DND-41 (cell line): ENCODE measurements around the gene DDX52.

Experiments
- ATAC-seq: fragments of 200-7000 bp; cut with Tn5 transposase; 3 replicates; pipeline ENCODE4 v1.9.1; 2021; ENCODE audit warnings: low read depth; ENCODE audit not compliant: insufficient read depth
- DNase-seq: peaks from one replicate; pipeline ENCODE4 v3.0.0-alpha.2; 2020
- H2AFZ ChIP-seq: 2 replicates; pipeline ENCODE4 v1.6.0; 2012; ENCODE audit warnings: low read depth, low read length
- H3K27ac ChIP-seq: 2 replicates; pipeline ENCODE4 v1.5.1; 2012; ENCODE audit warnings: low read length, inconsistent platforms
- H3K27me3 ChIP-seq: fragments of 200-600 bp; sonication (generic); 2 replicates; pipeline ENCODE4 v1.6.0; 2012; ENCODE audit warnings: low read length, mild to moderate bottlenecking, inconsistent platforms; ENCODE audit not compliant: insufficient read depth, poor library complexity
- H3K36me3 ChIP-seq: 2 replicates; pipeline ENCODE4 v1.5.1; 2012; ENCODE audit warnings: low read length, inconsistent platforms; ENCODE audit not compliant: insufficient read depth
- H3K4me1 ChIP-seq: 2 replicates; pipeline ENCODE4 v1.5.1; 2012; ENCODE audit warnings: mild to moderate bottlenecking, low read length; ENCODE audit not compliant: insufficient read depth
- H3K4me2 ChIP-seq: 2 replicates; pipeline ENCODE4 v1.6.0; 2012; ENCODE audit warnings: mild to moderate bottlenecking, moderate library complexity, low read length, inconsistent platforms; ENCODE audit not compliant: insufficient read depth
- H3K4me3 ChIP-seq, 2 experiments: fragments of 200-600 bp in 1 of 2; shearing (Covaris generic) in 1 of 2; 2 replicates each; pipeline ENCODE4 v1.5.1; 2012 to 2016; ENCODE audit warnings: inconsistent platforms in 2 of 2, low read length in 2 of 2, mild to moderate bottlenecking in 2 of 2, low read depth in 1 of 2, moderate library complexity in 1 of 2
- H3K79me2 ChIP-seq: 2 replicates; pipeline ENCODE4 v1.6.0; 2012; ENCODE audit warnings: low read length, inconsistent platforms; ENCODE audit not compliant: insufficient read depth
- H3K9ac ChIP-seq: 2 replicates; pipeline ENCODE4 v1.6.0; 2012; ENCODE audit warnings: low read depth, mild to moderate bottlenecking, inconsistent platforms, low read length, moderate library complexity
- H3K9me3 ChIP-seq: 2 replicates; pipeline ENCODE4 v1.5.1; 2012; ENCODE audit warnings: low read length, moderate library complexity, mild to moderate bottlenecking, inconsistent platforms; ENCODE audit not compliant: insufficient read depth, severe bottlenecking
- H4K20me1 ChIP-seq: 2 replicates; pipeline ENCODE4 v1.6.0; 2012; ENCODE audit warnings: low read length; ENCODE audit not compliant: insufficient read depth
- EZH2 ChIP-seq: IDR thresholded peaks from 3 replicates; pipeline ENCODE4 v1.6.1; 2012; ENCODE audit warnings: borderline replicate concordance, low read depth, mild to moderate bottlenecking, moderate library complexity, low read length, inconsistent platforms; ENCODE audit not compliant: severe bottlenecking
- TF ChIP-seq, protein P1 (sequence below): IDR thresholded peaks from 2 replicates; pipeline ENCODE4 v1.5.1; 2012; ENCODE audit warnings: borderline replicate concordance, low read length, moderate library complexity, mild to moderate bottlenecking; ENCODE audit not compliant: poor library complexity, severe bottlenecking; ENCODE audit errors: extremely low read depth

DDX52 gene

DNA sequence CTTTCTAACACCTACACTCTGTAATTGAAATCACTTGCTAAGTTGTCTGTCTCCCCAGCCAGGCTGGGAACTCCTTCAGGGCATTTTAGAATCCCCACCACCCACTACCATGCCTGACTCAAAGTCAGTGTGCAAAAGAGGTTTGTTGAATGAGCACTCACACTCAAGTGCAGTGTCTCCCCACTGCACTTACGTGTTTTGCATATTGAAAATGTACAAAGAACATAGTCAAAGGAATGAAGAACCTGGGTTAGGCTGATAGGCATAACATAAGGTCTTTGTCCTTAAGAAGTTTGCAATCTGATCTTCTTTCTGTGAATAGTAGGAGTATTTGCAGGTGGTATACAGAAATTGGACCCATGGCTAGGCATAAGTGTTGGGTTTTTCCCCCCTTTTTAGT, 33.8 kb upstream of the DDX52 start:
- Histone ChIP-seq H4K20me1 (no peaks in the 10 kb centered on the region), H3K27ac (no peak overlapping the region), H3K27me3 (peaks cover 2% of the 10 kb centered on the region), H3K9me3 (peaks cover 4% of the 10 kb centered on the region), H3K4me2 (no peak overlapping the region), H3K79me2 (no peaks in the 10 kb centered on the region), H2AFZ (no peak overlapping the region), H3K36me3 (no peaks in the 10 kb centered on the region), H3K9ac (no peak overlapping the region), H3K4me3 (no peak overlapping the region), H3K4me1 (no peaks in the 10 kb centered on the region)
- TF ChIP-seq, protein P1, sequence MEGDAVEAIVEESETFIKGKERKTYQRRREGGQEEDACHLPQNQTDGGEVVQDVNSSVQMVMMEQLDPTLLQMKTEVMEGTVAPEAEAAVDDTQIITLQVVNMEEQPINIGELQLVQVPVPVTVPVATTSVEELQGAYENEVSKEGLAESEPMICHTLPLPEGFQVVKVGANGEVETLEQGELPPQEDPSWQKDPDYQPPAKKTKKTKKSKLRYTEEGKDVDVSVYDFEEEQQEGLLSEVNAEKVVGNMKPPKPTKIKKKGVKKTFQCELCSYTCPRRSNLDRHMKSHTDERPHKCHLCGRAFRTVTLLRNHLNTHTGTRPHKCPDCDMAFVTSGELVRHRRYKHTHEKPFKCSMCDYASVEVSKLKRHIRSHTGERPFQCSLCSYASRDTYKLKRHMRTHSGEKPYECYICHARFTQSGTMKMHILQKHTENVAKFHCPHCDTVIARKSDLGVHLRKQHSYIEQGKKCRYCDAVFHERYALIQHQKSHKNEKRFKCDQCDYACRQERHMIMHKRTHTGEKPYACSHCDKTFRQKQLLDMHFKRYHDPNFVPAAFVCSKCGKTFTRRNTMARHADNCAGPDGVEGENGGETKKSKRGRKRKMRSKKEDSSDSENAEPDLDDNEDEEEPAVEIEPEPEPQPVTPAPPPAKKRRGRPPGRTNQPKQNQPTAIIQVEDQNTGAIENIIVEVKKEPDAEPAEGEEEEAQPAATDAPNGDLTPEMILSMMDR, result no peak
- no peak for TF ChIP-seq EZH2
- no peak for ATAC-seq
- DNase-seq, result no peak

DNA sequence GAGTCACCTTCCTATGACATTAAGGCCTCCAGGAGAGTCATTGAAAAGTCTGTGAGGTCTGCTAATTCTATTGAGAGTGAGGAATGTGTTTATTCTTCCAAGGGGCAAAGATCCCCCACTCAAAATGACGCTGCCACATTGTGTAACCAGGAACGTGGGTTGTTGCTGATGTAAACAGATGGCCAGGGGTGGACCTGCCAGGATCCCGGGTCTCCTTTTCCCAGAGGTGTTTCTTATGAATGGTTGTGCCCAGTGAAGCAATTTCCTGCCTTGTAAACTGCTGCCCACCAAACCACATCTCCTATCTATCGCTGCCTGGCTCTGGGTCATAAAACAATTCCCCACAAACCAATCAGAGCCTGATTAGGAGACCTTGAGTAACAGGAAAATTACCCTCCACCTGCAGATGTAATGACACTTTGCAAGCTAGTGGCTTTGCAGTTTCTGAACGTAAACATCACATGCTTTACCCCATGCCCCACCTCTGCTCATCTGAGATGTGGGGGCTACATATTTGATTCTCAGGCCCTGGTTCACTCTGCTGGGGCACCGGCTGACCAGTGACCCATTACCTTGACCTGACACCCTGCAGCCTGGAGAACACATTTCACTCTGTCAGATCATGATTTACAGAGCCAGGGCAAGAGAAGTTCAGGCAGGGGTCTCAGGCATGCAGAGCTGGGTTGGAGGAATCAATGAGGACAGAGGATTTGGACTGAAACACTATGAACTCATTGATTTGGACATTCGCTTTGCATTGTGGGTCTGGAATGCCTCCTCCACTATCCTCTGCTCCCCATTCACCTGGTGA, 33.1 kb upstream of the DDX52 start:
- Histone ChIP-seq H3K27ac (no peak overlapping the region), H3K4me1 (no peaks in the 10 kb centered on the region), H3K4me2 (no peak overlapping the region), H3K4me3 (no peak overlapping the region), H3K27me3 (peaks cover 2% of the 10 kb centered on the region), H4K20me1 (no peaks in the 10 kb centered on the region), H3K9me3 (peaks cover 4% of the 10 kb centered on the region), H3K36me3 (no peaks in the 10 kb centered on the region), H3K9ac (no peak overlapping the region), H3K79me2 (no peaks in the 10 kb centered on the region), H2AFZ (no peak overlapping the region)
- no peak for ATAC-seq
- TF ChIP-seq, protein P1, result no peak
- TF ChIP-seq EZH2, result no peak
- DNase-seq, result no peak

DNA sequence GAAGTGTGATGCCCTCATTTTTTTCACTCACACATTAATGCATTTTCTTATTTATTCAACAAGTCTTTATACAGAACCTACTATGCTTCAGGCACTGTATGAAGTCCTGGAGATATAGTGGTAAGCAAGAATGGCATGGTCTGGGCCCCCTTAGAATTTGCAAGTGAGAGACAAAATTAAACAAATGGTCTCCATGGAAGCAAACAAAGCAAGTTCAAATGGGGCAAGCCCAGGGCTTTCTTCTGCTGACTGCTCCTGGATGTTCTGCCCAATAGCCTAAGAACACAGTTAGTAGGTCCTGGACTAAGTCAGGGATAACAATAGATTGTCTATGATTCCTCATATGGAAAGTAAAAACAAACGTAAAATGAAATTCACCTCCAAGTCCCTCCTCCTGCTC, 31.3 kb upstream of the DDX52 start:
- H3K36me3 ChIP-seq, result no peaks in the 10 kb centered on the region
- H3K27ac ChIP-seq, result no peak overlapping the region
- H3K79me2 ChIP-seq, result no peaks in the 10 kb centered on the region
- no peak overlapping the region for H3K9ac ChIP-seq
- H2AFZ ChIP-seq, result no peak overlapping the region
- no peak overlapping the region for H3K4me3 ChIP-seq
- no peaks in the 10 kb centered on the region for H3K4me1 ChIP-seq
- H3K9me3 ChIP-seq, result peaks cover 4% of the 10 kb centered on the region
- DNase-seq (no peak), ATAC-seq (no peak)
- H3K27me3 ChIP-seq, result peaks cover 2% of the 10 kb centered on the region
- no peak for TF ChIP-seq EZH2
- TF ChIP-seq, protein P1, result no peak
- no peaks in the 10 kb centered on the region for H4K20me1 ChIP-seq
- no peak overlapping the region for H3K4me2 ChIP-seq

DNA sequence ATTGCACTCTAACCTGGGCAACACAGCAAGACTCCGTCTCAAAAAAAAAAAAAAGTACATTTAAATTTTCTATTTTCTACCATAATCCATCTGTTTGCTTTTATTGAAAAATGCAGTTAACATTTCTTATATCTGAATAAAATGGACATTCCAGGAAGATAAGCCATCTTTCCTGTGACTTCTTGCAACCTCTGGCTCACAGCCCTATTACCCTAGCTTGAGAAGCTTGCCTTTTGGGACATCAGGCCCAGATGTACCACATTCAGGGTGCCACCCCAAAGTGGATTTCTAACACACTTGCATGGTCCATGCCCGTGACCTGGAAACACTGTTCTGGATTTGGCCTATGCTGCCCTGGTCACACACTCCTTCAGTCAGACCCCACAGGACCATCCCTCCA, 30.1 kb upstream of the DDX52 start:
- Histone ChIP-seq H3K4me1 (no peaks in the 10 kb centered on the region), H2AFZ (no peak overlapping the region)

More for the DNA sequence above, 30.1 kb upstream of the DDX52 start:
- Histone ChIP-seq H4K20me1 (no peaks in the 10 kb centered on the region), H3K79me2 (no peaks in the 10 kb centered on the region), H3K27ac (no peak overlapping the region), H3K36me3 (no peaks in the 10 kb centered on the region), H3K4me3 (no peak overlapping the region), H3K9me3 (peaks cover under 1% of the 10 kb centered on the region), H3K27me3 (peaks cover 2% of the 10 kb centered on the region), H3K9ac (no peak overlapping the region), H3K4me2 (no peak overlapping the region)
- DNase-seq (no peak), ATAC-seq (no peak)
- TF ChIP-seq, protein P1, result no peak
- TF ChIP-seq EZH2, result no peak
